Measurements from ENCODE around the gene GCFC2. TPM values are rescaled to one million over a fixed set of nuclear protein-coding genes. Genes with fewer than 3 reads are reported as not detected.

GCFC2 gene
- polyA plus RNA-seq, 3 donors = 5.5 to 10.9 (median 9.0) TPM

- H3K9ac ChIP-seq (ENCODE audit: insufficient read depth, low read length, poor library complexity, severe bottlenecking) = no peak overlapping the region
- no CpG with 5 or more reads among the region's 1 CpG for WGBS (ENCODE audit: insufficient coverage)
- no peak for DNase-seq
- Mint-ChIP-seq H3K27ac (peak overlapping the region in 1 of 7 donors; percentile 63), H3K4me3 (no peak overlapping the region), H3K27me3 (ENCODE audit: low read depth in 3 of 3) (peaks cover 9 to 11% (median 10%) of the 10 kb centered on the region in 3 donors), H3K9me3 (no peaks in the 10 kb centered on the region), H3K36me3 (no peaks in the 10 kb centered on the region), H3K4me1 (no peaks in the 10 kb centered on the region)
- H3K79me2 ChIP-seq (ENCODE audit: insufficient read depth, low read length) = no peaks in the 10 kb centered on the region
- intact Hi-C loops (cut with micrococcal nuclease) = loop anchor here in 1 of 2 donors (10.0 kb wide), 1 partner anchor 938 kb away; no protein-coding TSS in a partner anchor
- no peak overlapping the region for H3K4me2 ChIP-seq (replicated peaks; ENCODE audit: extremely low read depth, low read length, poor library complexity, severe bottlenecking)
- H3K36me3 ChIP-seq (replicated peaks in 1 of 2; ENCODE audit: control insufficient read depth in 1 of 2, insufficient read depth in 2 of 2, low read length in 2 of 2) = no peaks in the 10 kb centered on the region
- H3K4me3 ChIP-seq (replicated peaks in 1 of 3; ENCODE audit: low read depth in 2 of 3, low read length in 3 of 3) = no peak overlapping the region
- no peaks in the 10 kb centered on the region for H3K4me1 ChIP-seq (ENCODE audit: control insufficient read depth in 1 of 2, insufficient read depth in 2 of 2, low read length in 2 of 2)
- no peak overlapping the region for H3K27ac ChIP-seq (ENCODE audit: low read depth in 1 of 2, low read length in 2 of 2)
- peaks cover 0 to 2% of the 10 kb centered on the region in 2 donors for H3K27me3 ChIP-seq (ENCODE audit: control insufficient read depth in 2 of 2, insufficient read depth in 2 of 2, low read length in 2 of 2)
- no peak overlapping the region for H2AFZ ChIP-seq (ENCODE audit: insufficient read depth, low read depth, low read length, poor library complexity, severe bottlenecking)
- H3K9me3 ChIP-seq (replicated peaks in 1 of 2; ENCODE audit: control insufficient read depth in 1 of 2, insufficient read depth in 1 of 2, low read length in 2 of 2) = no peaks in the 10 kb centered on the region
- H4K20me1 ChIP-seq (ENCODE audit: insufficient read depth, low read length) = no peaks in the 10 kb centered on the region
- no peak for TF ChIP-seq CTCF (IDR thresholded peaks at IDR 0.05)
Measured at GRCh38 chr2:75632813-75633212, 77.9 kb downstream of the GCFC2 start.

GRCh38 chr2:75632091-75632701 is 78.5 kb downstream of the GCFC2 start:
- Mint-ChIP-seq H3K27ac (peak overlapping the region in 1 of 7 donors; percentile 63), H3K4me3 (no peak overlapping the region), H3K4me1 (no peaks in the 10 kb centered on the region), H3K27me3 (ENCODE audit: low read depth in 3 of 3) (peaks cover 4 to 9% (median 6%) of the 10 kb centered on the region in 3 donors), H3K36me3 (no peaks in the 10 kb centered on the region), H3K9me3 (no peaks in the 10 kb centered on the region)
- no peak overlapping the region for H3K4me2 ChIP-seq (replicated peaks; ENCODE audit: extremely low read depth, low read length, poor library complexity, severe bottlenecking)
- DNase-seq = no peak
- H4K20me1 ChIP-seq (ENCODE audit: insufficient read depth, low read length) = no peaks in the 10 kb centered on the region
- H3K9ac ChIP-seq (ENCODE audit: insufficient read depth, low read length, poor library complexity, severe bottlenecking) = no peak overlapping the region
- no peak for TF ChIP-seq CTCF (IDR thresholded peaks at IDR 0.05)
- 75% methylated on average over 5 of the region's 5 CpGs for WGBS (ENCODE audit: insufficient coverage)
- intact Hi-C loops (cut with micrococcal nuclease) = loop anchor here in 1 of 2 donors (10.0 kb wide), 1 partner anchor 937 kb away; no protein-coding TSS in a partner anchor
- no peaks in the 10 kb centered on the region for H3K79me2 ChIP-seq (ENCODE audit: insufficient read depth, low read length)
- H3K27ac ChIP-seq (ENCODE audit: low read depth in 1 of 2, low read length in 2 of 2) = no peak overlapping the region
- no peak overlapping the region for H2AFZ ChIP-seq (ENCODE audit: insufficient read depth, low read depth, low read length, poor library complexity, severe bottlenecking)
- H3K9me3 ChIP-seq (replicated peaks in 1 of 2; ENCODE audit: control insufficient read depth in 1 of 2, insufficient read depth in 1 of 2, low read length in 2 of 2) = no peaks in the 10 kb centered on the region
- no peak overlapping the region for H3K4me3 ChIP-seq (replicated peaks in 1 of 3; ENCODE audit: low read depth in 2 of 3, low read length in 3 of 3)
- H3K36me3 ChIP-seq (replicated peaks in 1 of 2; ENCODE audit: control insufficient read depth in 1 of 2, insufficient read depth in 2 of 2, low read length in 2 of 2) = no peaks in the 10 kb centered on the region
- no peaks in the 10 kb centered on the region for H3K4me1 ChIP-seq (ENCODE audit: control insufficient read depth in 1 of 2, insufficient read depth in 2 of 2, low read length in 2 of 2)
- H3K27me3 ChIP-seq (ENCODE audit: control insufficient read depth in 2 of 2, insufficient read depth in 2 of 2, low read length in 2 of 2) = peaks cover 0 to 2% of the 10 kb centered on the region in 2 donors

Data from CD14-positive monocyte (primary cell).